Stimulated activated CD8-positive, alpha-beta memory T cell treated with anti-CD3 and anti-CD28 coated beads, Interleukin-7, amount 100 ng/mL, for 48 hours (primary cell): ENCODE results near the gene MYH10.
A peak's percentile ranks its signal among the peaks of the same experiment; 100 is the strongest.

Experiments used
- DNase-seq, 2 donors: peaks; one replicate each; pipeline ENCODE4 v3.0.0-alpha.2; 2020; ENCODE audit warnings: low read depth in 1 of 2; ENCODE audit errors: extremely low read depth in 1 of 2

Gene MYH10

GRCh38 chr17:8649157-8650118, 18.9 kb upstream of the MYH10 start:
- no peak for DNase-seq

GRCh38 chr17:8647956-8648355, 17.4 kb upstream of the MYH10 start:
- DNase-seq: no peak

- DNase-seq: no peak
Measured at GRCh38 chr17:8647202-8647601, 16.7 kb upstream of the MYH10 start.

- DNase-seq: no peak
Measured at GRCh38 chr17:8644507-8644902, 14.0 kb upstream of the MYH10 start.

GRCh38 chr17:8643855-8644506, 13.5 kb upstream of the MYH10 start:
- no peak for DNase-seq

GRCh38 chr17:8639709-8640108, 9.2 kb upstream of the MYH10 start:
- no peak for DNase-seq

GRCh38 chr17:8632061-8632460, 1.5 kb upstream of the MYH10 start:
- no peak for DNase-seq

- no peak for DNase-seq
Measured at GRCh38 chr17:8631554-8631877, 991 bp upstream of the MYH10 start.

GRCh38 chr17:8630802-8631553, 453 bp upstream of the MYH10 start:
- DNase-seq: peak; percentile 73 to 91

- no peak for DNase-seq
Measured at GRCh38 chr17:8629371-8630226, 926 bp downstream of the MYH10 start.

GRCh38 chr17:8628609-8629169, 1.8 kb downstream of the MYH10 start:
- no peak for DNase-seq

- no peak for DNase-seq
Measured at GRCh38 chr17:8628172-8628571, 2.4 kb downstream of the MYH10 start.

- no peak for DNase-seq
Measured at GRCh38 chr17:8623591-8623990, 6.9 kb downstream of the MYH10 start.

- DNase-seq: no peak
Measured at GRCh38 chr17:8622191-8622590, 8.3 kb downstream of the MYH10 start.

- DNase-seq: no peak
Measured at GRCh38 chr17:8621585-8621984, 8.9 kb downstream of the MYH10 start.

GRCh38 chr17:8619294-8619693, 11.2 kb downstream of the MYH10 start:
- DNase-seq: no peak

- DNase-seq: no peak
Measured at GRCh38 chr17:8618825-8619224, 11.7 kb downstream of the MYH10 start.

- no peak for DNase-seq
Measured at GRCh38 chr17:8614988-8615387, 15.5 kb downstream of the MYH10 start.

GRCh38 chr17:8611619-8612298, 18.8 kb downstream of the MYH10 start:
- no peak for DNase-seq

- no peak for DNase-seq
Measured at GRCh38 chr17:8611137-8611536, 19.4 kb downstream of the MYH10 start.
